Activated CD8-positive, alpha-beta memory T cell treated with anti-CD3 and anti-CD28 coated beads, Interleukin-2, amount 50 U/mL, for 1 hour (primary cell): ENCODE measurements around the gene CNPPD1.

Experiments used
- DNase-seq: peaks from one replicate; pipeline ENCODE4 v3.0.0-alpha.2; 2020; ENCODE audit errors: extremely low read depth

Gene CNPPD1

GRCh38 chr2:219160186-219161017 is 16.3 kb downstream of the CNPPD1 start, which contains the start of gene NHEJ1:
TSS of gene NHEJ1 (minus strand) at chr2:219160815. CDS start at chr2:219158362, 2,453 bp downstream.
- peak; percentile 74 for DNase-seq

DNA sequence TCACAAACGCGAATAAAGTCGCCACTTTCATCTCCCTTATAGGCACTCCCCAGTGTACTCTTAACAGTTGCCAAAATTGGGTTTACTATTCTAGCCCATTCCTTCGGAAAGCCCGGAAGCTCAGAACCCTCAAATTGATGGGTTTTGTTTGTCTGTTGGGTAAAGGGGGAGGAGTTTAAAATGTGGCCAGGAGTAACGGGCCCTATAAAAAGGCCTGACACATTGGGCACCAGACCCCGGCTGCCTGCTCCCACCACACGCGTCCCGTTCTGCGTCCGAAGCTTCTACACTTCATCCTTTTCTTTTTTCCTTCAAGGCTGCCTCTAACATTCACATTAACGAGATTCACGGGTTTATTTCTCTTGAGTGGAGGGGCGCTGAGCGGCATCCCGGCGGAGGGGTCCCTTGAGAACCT is 16.9 kb downstream of the CNPPD1 start:
- no peak for DNase-seq

DNA sequence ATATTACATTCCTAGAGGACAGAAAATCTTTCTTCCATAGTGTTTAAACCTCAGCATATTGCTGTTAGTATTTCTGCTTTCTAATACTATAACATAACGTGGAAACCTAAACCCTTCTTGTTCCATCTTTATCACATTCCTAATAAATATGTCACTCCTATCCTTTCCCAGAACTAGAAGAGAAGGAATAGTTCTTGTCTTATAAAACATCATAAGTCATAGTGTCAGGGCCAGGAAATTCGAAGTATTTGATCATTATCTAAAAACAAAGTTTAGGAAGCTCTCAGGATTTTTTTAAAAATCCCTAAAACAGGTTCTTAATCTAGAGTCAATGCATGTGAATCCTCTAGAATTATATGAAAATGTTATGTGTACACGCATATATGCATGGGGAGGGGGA is 18.1 kb downstream of the CNPPD1 start:
- DNase-seq: no peak

DNA sequence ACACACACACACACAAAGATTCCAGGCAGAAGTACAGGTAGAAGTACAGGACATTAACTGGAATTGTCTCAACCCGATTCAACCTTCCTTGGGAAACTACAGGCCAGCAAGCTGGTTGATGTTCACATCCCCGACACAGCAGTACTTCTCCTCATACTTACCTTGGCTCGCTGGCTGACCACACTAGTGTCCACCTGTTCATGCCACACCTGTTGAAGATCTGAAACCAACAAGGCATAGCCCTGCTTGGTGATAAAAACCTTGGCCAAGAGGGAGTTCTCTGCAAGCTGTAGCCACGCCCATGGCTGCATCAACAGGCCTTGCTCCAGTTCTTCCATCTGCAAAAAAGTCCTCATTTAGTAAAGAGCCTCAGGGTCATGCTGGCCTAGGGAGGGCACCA is 18.7 kb downstream of the CNPPD1 start:
- DNase-seq: no peak

DNA sequence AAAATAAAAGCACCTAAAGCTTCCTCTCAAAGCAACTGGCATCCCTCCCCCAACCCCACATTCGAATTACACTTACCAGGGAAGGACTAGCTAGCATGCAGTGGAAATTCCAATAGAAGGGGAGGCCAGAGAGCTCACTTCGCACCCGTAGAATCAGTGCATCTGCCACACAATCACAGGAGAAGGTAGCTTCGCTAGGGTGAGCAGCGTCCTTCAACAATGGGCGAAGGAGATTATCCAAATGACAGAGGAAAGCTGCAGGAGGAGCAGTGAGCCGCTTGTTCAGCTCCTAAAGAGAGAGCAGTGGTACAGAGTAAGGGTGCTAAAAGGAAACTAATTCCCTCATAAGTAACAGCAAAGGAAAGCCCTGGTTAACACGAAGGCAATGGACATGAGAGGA is 19.3 kb downstream of the CNPPD1 start:
- DNase-seq: no peak

- no peak for DNase-seq
These were observed 21.6 kb downstream of the CNPPD1 start for GRCh38 chr2:219155054-219155644.

- DNase-seq: no peak
These were observed 27.1 kb downstream of the CNPPD1 start for GRCh38 chr2:219149667-219150066.

DNA sequence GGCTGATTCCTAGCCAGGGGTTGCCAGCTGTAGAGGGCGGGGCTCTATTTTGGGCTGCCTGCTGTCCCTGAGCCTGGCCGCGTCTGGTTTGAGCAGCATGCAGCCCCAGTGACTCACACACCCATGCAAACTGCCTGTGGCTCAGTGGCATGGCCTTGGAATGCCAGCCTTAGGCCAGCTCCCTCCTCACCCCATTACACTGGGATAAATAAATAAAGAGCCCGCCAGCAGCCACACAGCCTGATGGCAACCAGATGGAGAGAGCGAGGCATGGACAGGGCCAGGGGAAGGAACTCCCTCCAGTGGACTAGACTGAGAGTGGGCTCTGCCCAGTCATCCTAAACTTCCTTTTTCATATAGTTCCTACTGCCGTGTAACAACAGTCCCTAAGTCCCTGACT is 34.4 kb downstream of the CNPPD1 start:
- DNase-seq: no peak

DNA sequence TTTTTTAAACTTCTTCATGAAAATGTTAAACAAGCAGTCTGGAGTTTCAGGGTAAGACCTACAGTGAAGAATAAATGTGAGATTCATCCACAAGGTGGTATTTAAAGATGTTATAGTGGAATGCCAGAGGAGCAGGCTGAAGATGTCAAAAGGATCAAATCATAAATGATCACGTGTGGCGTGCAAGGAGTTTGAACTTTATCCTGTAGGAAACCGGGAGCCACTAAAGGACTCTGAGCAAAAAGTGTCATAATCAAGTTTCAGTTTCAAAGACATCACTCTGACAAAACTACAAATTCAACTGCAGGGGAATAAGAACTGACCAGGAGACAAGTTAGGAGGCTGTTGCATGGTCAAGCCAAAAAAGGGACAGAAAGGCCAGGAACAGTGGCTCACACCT is 36.0 kb downstream of the CNPPD1 start:
- DNase-seq: no peak

DNA sequence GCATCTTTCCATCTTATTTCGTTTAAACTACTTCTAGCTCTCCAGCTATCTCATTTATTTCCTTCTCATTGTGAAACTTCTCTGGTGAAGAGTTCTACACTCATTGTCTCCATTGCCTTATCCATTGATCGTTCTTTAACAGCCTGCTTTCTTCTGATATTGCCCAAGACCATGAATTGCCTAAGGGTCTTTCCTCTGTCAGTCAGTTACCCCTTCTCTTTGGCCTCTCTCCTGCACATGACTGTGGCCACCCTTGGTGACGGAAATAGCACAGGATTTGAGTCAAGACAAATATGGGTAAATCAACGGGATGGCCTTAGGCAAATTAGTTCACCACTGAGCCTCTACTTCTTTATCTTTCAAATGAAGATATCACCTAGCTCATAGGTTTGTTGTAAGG is 42.7 kb downstream of the CNPPD1 start:
- no peak for DNase-seq

GRCh38 chr2:219131744-219132143 is 45.0 kb downstream of the CNPPD1 start:
- DNase-seq: no peak

DNA sequence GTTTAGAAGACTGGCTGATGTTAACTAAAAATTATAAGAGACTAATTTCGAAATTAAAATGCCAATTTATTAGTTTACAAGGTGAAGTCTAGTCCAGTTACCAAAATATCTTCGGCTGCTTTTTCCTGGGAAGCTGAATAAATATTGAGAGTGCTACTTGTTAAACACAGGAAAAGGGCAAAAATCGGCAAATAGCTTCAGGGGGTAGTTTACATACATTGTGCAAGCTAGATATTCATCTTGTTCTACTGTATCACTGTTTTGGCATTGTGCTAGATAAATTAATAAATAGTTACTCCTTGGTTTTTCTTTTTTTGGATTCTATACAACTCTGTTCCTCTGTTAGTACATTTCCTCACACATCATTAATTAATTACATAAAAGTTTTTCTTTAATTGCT is 45.4 kb downstream of the CNPPD1 start:
- no peak for DNase-seq

GRCh38 chr2:219129589-219129988 is 47.1 kb downstream of the CNPPD1 start:
- no peak for DNase-seq

GRCh38 chr2:219128396-219128795 is 48.3 kb downstream of the CNPPD1 start:
- no peak for DNase-seq

DNA sequence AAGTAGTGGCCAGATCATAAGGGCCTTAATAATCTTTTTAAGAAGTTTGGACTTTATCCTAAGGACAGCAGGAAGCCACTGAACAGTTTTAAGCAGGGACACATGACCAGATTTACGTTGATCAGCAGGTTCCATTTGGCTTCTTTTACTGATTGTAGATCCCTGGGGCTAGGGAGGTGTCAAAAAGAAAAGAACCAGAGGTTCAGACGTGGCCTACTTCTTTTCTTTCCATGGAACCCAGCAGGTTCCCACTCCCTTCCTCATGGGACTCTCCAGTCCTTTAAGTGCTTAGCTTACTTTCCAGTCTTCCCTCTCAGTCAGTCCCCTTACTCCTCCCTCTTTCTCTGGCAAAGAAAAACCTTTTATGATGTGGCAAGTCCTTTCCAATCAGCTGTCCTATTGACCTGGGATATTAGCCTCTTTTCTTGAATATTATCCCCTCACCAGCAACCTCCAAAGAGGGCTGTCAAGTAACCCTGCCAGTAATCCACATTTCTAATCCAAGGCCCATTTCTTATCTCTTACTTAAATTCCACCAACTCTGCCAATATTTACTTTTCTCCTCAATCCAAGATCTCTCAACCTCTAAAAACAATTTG is 49.6 kb downstream of the CNPPD1 start:
- no peak for DNase-seq

- DNase-seq: no peak
These were observed 50.2 kb downstream of the CNPPD1 start for GRCh38 chr2:219126555-219126954.

- DNase-seq: no peak
These were observed 50.8 kb downstream of the CNPPD1 start for GRCh38 chr2:219125886-219126270.

DNA sequence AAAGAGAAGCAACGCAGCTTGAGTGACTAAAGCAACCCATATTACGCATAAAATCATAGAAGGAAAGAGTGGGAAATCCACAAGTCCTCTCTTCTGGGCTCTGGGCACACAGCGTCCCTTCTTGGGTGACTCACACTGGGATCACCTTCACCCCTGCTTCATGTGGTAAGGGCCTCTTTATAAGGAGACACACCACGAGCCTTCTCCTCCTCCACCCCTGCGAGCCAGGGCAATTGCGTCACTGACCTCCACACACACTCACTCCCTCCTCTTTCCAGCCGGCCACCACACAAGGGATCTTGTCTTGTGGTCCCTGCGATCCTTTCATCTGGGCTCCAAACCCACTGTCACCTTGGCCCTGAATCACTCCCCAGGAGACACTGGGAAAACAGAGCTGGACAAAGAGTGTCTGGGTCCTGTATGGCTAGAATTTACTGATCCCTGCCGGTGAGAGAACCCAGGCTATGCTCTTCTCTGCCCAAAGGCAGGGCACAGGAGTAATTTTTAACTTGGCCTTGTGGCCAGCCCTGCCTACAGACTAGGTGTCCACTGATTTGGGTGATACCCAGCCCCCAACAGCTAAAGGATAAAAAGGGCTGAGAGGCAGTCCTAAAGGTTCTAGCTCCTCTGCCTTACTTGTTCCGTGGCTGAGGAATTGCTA is 51.4 kb downstream of the CNPPD1 start:
- no peak for DNase-seq

GRCh38 chr2:219124381-219125110 is 52.2 kb downstream of the CNPPD1 start:
- DNase-seq: no peak

GRCh38 chr2:219123356-219124135 is 53.2 kb downstream of the CNPPD1 start:
- no peak for DNase-seq
